HG03066 (cell line): Measurements from ENCODE around the gene SCFD2.

Experiments used
- ATAC-seq: cut with Tn5 transposase; IDR thresholded peaks from one replicate; pipeline ENCODE4 v1.9.1; 2021; ENCODE audit warnings: low read depth; ENCODE audit not compliant: unreplicated experiment

The SCFD2 gene

GRCh38 chr4:53022513-53023100 lies 343.3 kb downstream of the SCFD2 start:
- ATAC-seq, result no peak

GRCh38 chr4:53021754-53022512 lies 343.9 kb downstream of the SCFD2 start:
- no peak for ATAC-seq

- ATAC-seq, result no peak
Observed at GRCh38 chr4:53019485-53020382, 346.1 kb downstream of the SCFD2 start.

- ATAC-seq, result no peak
Observed at GRCh38 chr4:53018471-53018870, 347.4 kb downstream of the SCFD2 start.

- no peak for ATAC-seq
Observed at GRCh38 chr4:53016099-53016820, 349.6 kb downstream of the SCFD2 start.

GRCh38 chr4:53015681-53016080 lies 350.2 kb downstream of the SCFD2 start:
- no peak for ATAC-seq

- no peak for ATAC-seq
Observed at GRCh38 chr4:53014881-53015280, 351.0 kb downstream of the SCFD2 start.

- ATAC-seq, result no peak
Observed at GRCh38 chr4:53013873-53014775, 351.7 kb downstream of the SCFD2 start.

- peak; percentile 80 for ATAC-seq
Observed at GRCh38 chr4:53012738-53013137, 353.1 kb downstream of the SCFD2 start.

GRCh38 chr4:53011259-53011905 lies 354.5 kb downstream of the SCFD2 start:
- no peak for ATAC-seq

GRCh38 chr4:53010318-53010717 lies 355.5 kb downstream of the SCFD2 start:
- ATAC-seq, result no peak

GRCh38 chr4:53009824-53010223 lies 356.0 kb downstream of the SCFD2 start:
- peak; percentile 54 for ATAC-seq

GRCh38 chr4:53007024-53007423 lies 358.8 kb downstream of the SCFD2 start:
- ATAC-seq, result no peak

GRCh38 chr4:53005808-53006207 lies 360.1 kb downstream of the SCFD2 start:
- ATAC-seq, result no peak

GRCh38 chr4:53005149-53005546 lies 360.7 kb downstream of the SCFD2 start:
- ATAC-seq, result peak; percentile 13

GRCh38 chr4:53004497-53005148 lies 361.2 kb downstream of the SCFD2 start:
- ATAC-seq, result peak; percentile 44

- ATAC-seq, result no peak
Observed at GRCh38 chr4:53003959-53004358, 361.9 kb downstream of the SCFD2 start.

GRCh38 chr4:53000560-53000959 lies 365.3 kb downstream of the SCFD2 start:
- ATAC-seq, result no peak

GRCh38 chr4:52999626-53000025 lies 366.2 kb downstream of the SCFD2 start:
- ATAC-seq, result no peak
